Cortex of kidney (tissue), 1 donor: ENCODE measurements around the gene NSMCE1.

Source experiments
- DNase-seq: peaks from one replicate; lab custom pipeline; 2025; lab: John Stamatoyannopoulos, UW

The NSMCE1 gene, protein sequence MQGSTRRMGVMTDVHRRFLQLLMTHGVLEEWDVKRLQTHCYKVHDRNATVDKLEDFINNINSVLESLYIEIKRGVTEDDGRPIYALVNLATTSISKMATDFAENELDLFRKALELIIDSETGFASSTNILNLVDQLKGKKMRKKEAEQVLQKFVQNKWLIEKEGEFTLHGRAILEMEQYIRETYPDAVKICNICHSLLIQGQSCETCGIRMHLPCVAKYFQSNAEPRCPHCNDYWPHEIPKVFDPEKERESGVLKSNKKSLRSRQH

GRCh38 chr16:27268376-27269299 lies at the start of gene NSMCE1:
TSS of gene NSMCE1 (minus strand) at chr16:27268772. CDS start at chr16:27257570, 11,202 bp downstream.
- DNase-seq: no peak

DNA sequence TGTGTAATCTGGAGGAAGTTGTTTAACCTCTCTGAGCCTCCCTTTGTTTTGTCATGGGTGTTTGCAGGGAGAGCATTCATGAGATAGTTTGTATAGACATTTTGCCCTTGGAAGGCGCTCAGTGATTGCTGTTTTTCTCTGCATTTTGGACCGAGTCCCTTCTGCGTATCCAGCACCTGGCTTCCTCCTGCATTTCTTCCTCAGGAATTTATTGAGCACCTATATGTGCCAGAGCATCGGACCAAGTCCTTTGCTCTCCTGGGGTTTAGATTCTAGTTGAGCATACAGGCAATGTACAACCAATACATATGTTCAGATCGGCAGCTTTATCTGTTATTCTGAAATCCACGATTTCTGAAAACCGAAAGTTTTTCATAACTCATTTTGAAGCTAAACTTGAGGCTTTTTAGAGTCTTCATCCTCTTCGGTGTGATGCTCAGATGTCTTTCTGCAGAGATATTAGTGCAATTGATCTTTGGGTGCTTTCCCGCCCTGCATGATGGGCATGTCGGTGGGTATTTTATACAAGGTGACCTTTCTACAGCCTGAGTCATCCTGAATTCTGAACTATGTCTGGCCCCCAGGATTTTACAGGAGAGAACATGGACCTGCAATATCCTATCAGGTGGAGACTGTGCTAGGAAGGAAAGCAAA lies 49.3 kb upstream of the NSMCE1 start:
- no peak for DNase-seq

- no peak for DNase-seq
Observed at GRCh38 chr16:27317320-27317719, 48.7 kb upstream of the NSMCE1 start.

GRCh38 chr16:27316038-27316680 lies 47.6 kb upstream of the NSMCE1 start:
- no peak for DNase-seq

GRCh38 chr16:27315333-27316037 lies 46.9 kb upstream of the NSMCE1 start:
- DNase-seq: no peak

DNA sequence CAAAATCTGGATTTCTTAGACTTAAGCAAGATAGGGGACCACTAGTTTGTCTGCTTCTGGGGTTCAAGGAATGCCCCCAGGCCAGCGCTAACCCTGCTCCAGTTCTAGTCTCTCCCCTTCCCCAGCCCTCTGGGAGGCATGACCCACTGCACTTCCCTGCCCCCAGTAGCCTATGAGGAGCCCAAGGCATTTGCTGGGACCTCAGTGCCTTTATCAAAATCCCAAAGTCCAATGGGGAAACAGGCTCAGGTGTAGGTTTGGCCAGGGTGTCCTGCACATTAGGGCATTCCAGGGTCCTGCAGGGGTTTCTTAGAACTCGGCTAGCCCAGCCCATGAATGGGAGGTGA lies 46.4 kb upstream of the NSMCE1 start:
- DNase-seq: no peak

DNA sequence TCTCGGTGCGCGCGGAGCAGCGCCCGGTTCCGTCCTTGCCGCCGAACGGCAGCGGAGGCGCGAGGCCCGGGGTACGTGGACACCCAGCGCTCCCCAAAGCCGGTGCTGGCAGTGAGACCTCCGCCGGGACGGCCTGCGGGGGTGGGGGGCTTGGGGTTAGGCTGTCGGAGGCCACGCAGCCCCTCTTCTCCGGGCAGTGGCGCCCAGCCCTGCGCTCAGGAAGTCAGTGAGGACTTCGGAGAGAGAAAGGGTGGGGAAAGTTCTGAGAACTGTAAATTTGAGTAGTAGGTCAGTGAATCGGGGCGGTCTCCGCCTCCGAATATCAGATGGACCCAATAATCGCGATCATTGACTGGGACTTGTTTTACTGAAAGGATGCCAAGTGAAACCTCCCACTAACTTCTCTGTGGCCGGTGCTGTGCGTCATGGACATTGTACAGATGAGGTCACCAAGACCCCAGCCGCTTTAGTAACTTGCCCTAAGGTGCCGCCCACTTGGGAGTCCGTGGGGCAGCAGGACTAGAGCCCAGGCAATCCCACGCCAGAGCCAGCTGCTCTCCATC lies 45.7 kb upstream of the NSMCE1 start:
- no peak for DNase-seq

DNA sequence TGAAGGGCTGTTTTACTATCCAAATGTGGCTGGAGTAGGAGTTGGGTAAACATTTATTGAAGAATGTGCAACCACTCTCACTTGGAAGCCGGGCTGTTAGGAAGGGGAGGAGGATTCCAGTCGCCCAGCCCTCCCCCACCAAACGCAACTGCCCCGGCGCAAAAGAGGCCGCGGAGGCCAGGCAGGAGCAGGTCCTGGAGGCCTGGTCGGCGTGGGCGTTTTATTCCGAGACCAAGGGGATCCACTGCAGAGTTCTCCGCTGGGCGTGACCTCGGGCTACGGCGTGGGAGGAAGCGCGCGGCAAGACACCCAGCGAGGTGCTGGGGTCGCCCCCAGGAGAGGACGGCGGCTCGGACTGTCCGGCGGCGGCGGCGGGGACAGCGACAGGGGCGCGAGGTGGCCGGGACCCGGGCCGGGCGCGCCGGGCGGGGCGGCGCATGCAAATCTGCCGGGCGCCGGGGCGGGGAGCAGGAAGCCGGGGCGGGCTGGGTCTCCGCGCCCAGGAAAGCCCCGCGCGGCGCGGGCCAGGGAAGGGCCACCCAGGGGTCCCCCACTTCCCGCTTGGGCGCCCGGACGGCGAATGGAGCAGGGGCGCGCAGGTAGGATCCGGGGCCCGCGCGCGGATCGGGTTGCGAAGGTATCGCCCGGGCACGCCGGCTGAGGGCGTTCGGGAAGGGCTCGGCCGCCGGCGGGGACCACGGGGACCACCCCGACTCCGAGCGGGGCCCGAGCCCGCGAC lies 45.0 kb upstream of the NSMCE1 start, which contains the start of gene IL4R:
IL4R (plus strand) TSS at position 553 of the 739 bp plus-strand sequence. CDS start 26,230 bp downstream, outside the sequence.
- DNase-seq: no peak

GRCh38 chr16:27312580-27313421 lies 44.2 kb upstream of the NSMCE1 start:
- no peak for DNase-seq

DNA sequence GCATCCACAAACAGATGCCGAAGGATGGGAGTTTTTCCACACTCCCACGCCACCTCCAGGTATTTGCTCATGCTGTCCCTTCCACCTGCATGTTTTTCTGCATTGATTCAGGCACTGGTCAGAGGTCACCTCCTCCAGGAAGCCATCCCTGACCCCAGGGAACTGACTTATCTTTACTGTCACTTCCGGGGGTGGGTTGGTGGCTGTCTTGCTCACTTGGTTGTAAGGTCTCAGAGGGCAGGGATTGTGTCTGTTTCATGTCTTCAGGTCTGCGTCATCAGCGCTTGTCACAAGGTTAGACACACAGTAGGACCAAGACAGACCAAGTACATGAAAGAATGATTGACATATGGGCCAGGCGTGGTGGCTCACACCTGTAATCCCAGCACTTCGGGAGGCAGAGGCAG lies 43.3 kb upstream of the NSMCE1 start:
- DNase-seq: no peak

DNA sequence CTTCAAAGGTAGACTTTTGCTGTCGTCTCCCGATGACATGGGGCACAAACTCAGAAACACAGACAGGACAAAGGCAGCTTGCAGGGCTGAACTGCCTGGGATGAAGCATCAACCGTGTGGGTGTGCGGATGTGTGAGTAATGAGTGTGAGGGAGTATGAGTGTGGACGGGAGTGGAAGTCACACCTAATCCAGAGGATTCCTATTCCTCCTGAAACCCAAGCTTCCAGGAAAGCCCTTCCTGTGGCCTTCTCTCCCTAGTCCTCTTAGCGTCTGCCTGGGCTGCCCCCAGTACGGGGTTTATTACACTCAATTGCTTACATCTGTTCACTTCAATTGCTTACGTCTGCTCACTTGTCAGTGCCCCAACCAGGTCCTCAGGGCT lies 42.9 kb upstream of the NSMCE1 start:
- DNase-seq: no peak

DNA sequence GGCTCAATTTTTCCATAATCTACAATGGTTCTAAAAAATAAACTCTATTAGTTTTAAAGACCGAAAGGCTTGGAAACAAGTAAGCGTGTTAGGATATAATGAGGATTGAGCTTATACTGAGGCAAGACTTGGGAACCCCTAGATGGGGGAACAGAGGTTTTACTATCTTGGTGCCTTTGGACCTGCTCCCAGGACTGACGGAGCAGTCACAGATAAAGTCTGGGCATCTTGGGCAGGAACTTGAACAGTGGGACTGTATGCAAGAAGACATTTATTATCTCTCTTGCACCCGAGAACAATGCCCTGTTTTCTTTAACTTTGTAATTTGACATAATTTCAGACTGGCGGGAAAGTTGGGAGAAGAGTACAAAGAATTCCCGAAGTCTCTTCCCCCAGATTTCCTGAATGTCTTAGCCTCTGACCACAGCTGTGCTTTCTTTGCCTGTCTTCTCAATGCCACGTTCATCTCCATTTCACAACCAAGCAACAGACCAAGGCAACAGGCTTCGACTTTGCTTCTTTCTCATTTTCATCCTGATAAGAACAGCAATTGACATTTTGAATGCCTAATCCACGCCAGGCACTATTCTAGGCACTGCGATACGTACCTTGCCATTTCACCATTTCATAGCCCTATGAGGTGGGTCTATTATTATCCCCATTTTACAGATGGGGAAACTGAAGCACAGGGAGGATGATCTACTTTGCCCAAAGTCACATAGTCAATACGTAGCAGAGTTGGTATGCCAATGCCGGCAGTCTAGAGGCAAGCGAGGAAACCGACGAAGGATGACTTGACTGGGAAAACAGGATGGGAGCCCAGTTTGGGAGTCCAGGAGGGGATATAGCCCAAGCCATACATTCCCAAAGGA lies 42.2 kb upstream of the NSMCE1 start:
- DNase-seq: no peak

DNA sequence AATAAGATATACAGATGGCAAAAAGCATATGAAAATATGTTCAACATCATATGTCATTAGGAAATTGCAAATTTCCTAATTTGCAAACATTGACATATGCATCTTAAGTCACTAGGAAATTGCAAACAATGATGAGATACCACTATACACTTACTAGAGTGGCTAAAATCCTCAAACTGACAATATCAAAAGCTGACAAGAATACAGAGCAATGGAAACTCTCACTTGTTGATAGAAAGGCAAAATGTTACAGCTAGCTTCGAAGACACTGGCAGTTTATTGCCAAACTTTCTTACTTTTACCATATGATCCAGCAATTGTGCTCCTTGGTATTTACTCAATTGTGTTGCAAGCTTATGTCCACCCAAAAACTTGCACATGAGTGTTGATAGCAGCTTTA lies 40.2 kb upstream of the NSMCE1 start:
- DNase-seq: no peak

DNA sequence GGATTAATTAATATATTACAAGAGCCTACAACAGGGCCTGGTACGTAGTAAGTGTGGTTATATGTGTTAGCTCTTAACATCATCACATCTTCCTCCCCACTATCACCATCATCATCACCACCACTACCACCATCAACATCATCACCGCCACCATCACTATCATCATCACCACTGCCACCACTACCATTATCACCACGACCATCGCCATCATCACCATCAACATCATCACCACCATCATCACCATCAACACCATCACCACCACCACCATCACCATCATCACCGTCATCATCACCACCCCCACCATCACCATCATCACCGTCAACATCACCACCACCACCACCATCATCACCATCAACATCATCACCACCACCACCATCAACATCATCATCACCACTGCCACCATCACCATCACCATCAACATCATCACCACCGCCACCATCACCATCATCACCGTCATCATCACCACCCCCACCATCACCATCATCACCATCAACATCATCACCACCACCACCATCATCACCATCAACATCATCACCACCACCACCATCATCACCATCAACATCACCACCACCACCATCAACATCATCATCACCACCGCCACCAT lies 37.4 kb upstream of the NSMCE1 start:
- no peak for DNase-seq

DNA sequence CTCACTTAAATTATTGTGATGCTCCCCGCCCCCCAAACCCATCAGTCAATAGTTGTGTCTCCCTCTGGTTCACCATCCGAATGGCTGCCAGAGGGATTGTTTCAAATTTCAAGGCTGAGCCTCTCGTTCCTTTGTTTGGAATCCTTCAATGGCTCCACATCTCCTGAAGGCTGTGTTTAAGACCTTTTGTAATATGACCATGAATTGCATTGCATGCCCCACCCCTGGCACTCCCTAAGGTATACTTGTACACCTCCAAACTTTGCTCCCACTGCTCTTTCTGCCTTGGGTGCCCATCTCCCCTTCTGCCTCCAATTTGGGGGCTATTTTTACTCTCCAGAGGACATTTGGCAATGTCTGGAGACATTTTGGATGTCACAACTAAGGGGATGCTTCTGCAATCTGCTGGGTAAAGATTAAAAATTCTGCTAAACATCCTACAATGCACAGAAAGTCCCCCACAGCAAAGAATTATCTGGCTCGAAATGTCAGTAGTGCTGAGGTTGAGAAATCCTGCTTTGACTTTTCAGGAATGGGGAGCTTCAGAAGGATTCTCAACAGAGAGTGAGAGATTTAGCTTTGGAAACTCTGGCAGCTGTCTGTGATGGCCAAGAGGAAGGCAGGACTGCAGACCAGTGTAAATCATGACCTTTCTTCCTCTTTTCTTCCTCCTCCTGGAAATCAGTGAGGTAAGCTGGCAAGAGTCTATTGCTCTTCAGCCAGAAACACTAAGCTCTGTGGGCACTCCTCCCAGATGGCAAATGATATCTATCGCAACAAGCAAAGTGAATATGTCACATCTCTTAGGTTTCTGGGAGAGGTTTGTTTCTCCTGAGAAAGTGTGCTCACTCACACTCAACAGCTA lies 36.5 kb upstream of the NSMCE1 start:
- DNase-seq: no peak

DNA sequence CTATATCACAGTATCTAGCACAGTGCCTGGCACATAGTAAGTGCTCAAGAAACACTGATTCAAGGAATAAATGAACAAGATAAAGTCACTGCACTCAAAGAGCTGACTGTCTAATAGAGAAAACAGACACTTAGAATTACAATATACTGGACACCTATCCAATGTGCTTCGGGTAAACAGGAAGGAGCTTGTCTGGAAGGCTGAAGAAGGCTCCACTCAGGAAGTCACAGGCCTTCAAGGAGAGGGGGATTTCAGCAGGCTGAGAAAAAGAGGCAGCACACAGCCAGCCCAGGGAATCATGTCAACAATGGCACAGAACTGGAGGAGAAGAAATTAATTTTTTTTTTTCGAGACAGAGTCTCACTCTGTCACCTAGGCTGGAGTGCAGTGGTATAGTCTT lies 35.5 kb upstream of the NSMCE1 start:
- DNase-seq: no peak
